HFFc6 (cell line): Measurements from ENCODE around the gene FLRT1. TPM values are rescaled to one million over a fixed set of nuclear protein-coding genes. Genes with fewer than 3 reads are reported as not detected.

Experiments used
- DNase-seq: peaks from one replicate; pipeline ENCODE4 v3.0.0-alpha.2; 2018
- H3K27ac Mint-ChIP-seq: 2 replicates; pipeline ENCODE4 v1.8.0; 2020; ENCODE audit warnings: mild to moderate bottlenecking, mixed read lengths
- H3K27me3 Mint-ChIP-seq: 2 replicates; pipeline ENCODE4 v1.8.0; 2021; ENCODE audit warnings: mild to moderate bottlenecking, moderate library complexity, mixed read lengths; ENCODE audit not compliant: insufficient read depth
- H3K36me3 Mint-ChIP-seq: 2 replicates; pipeline ENCODE4 v1.8.0; 2021; ENCODE audit warnings: low read depth, mixed read lengths
- H3K4me1 Mint-ChIP-seq: 2 replicates; pipeline ENCODE4 v1.8.0; 2020; ENCODE audit warnings: low read depth, mixed read lengths
- H3K4me3 Mint-ChIP-seq: 2 replicates; pipeline ENCODE4 v1.8.0; 2020; ENCODE audit warnings: mild to moderate bottlenecking, moderate library complexity, mixed read lengths
- H3K9me3 Mint-ChIP-seq: 2 replicates; pipeline ENCODE4 v1.8.0; 2020; ENCODE audit warnings: mild to moderate bottlenecking, mixed read lengths
- CTCF ChIP-seq: fragments of 200-600 bp; sonication (generic); IDR thresholded peaks from 2 replicates; pipeline ENCODE4 v1.5.0; 2021; ENCODE audit warnings: antibody characterized with exemption, mild to moderate bottlenecking
- total RNA-seq, 6 experiments: library from RNA; stranded (reverse); fragmentation: NEBNext Ultra II Directional; extraction: Animal tissue kit (Norgen Biotek cat#: 25700); gene quantifications; 2 replicates in 1 of 6; 3 replicates in 5 of 6; pipeline ENCODE4 v1.2.3, GENCODE V29; 2021

FLRT1 gene
- total RNA-seq, 6 experiments from 2014 or later, result 0.07 to 0.38 (median 0.30) TPM; not detected in 1

DNA sequence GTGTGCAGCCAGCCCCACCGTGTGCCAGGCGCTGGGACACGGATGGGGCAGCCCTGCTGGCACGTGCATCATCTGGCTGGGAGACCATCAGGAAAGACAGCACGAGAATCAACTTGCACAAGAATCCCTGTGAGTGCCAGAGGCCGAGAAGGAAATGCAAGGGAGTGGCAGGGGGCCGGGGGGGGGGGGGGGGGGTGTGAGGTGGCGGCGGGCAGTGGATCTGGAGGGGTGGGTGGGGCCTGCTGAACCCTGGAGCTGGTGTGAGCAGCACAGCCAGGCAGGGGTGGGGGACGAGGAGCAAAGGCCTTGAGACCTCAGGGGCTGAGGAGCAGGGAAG, 14.0 kb upstream of the FLRT1 start:
- DNase-seq, result no peak
- Mint-ChIP-seq H3K27ac (no peak overlapping the region), H3K27me3 (peaks cover 12% of the 10 kb centered on the region), H3K4me1 (peaks cover 4% of the 10 kb centered on the region; the same call in 1 of the 2 replicates), H3K4me3 (no peak overlapping the region), H3K9me3 (no peaks in the 10 kb centered on the region), H3K36me3 (no peaks in the 10 kb centered on the region)
- TF ChIP-seq CTCF, result no peak

DNA sequence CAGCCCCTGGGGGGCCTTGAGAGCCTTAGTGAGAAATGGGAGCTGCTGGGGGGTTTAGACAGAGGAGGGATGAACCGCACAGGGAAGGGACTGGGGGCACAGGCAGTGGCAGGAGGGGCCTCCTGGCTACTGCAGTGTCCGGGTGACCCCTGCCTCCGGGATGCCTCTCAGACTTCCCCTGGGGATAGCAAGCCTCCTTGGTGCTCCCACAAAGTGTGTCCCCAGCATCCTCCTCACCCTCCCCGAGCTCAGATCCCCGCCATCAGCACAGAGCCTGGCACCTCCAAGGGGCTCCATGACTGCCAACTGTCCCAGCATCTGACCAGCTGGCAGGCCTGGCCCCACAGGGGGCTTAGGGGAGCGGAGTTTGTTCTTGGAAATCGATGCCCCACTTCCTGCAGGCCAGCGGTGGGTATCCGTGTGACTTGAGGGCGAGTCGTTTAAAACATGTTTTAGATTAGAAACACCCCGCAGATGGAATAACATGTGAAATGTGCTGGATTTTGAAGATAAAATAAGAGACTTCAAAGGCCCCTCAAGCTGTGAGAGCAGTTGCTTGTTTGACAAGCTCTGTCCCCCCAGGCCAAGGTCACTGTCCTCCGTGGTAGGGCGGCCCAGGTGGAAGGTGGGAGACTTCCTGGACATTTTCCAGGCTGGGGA, 13.5 kb upstream of the FLRT1 start:
- no peaks in the 10 kb centered on the region for H3K36me3 Mint-ChIP-seq
- TF ChIP-seq CTCF, result no peak
- peaks cover 4% of the 10 kb centered on the region; the same call in 1 of the 2 replicates for H3K4me1 Mint-ChIP-seq
- peaks cover 17% of the 10 kb centered on the region for H3K27me3 Mint-ChIP-seq
- DNase-seq, result no peak
- no peak overlapping the region for H3K27ac Mint-ChIP-seq
- no peak overlapping the region for H3K4me3 Mint-ChIP-seq
- H3K9me3 Mint-ChIP-seq, result no peaks in the 10 kb centered on the region

DNA sequence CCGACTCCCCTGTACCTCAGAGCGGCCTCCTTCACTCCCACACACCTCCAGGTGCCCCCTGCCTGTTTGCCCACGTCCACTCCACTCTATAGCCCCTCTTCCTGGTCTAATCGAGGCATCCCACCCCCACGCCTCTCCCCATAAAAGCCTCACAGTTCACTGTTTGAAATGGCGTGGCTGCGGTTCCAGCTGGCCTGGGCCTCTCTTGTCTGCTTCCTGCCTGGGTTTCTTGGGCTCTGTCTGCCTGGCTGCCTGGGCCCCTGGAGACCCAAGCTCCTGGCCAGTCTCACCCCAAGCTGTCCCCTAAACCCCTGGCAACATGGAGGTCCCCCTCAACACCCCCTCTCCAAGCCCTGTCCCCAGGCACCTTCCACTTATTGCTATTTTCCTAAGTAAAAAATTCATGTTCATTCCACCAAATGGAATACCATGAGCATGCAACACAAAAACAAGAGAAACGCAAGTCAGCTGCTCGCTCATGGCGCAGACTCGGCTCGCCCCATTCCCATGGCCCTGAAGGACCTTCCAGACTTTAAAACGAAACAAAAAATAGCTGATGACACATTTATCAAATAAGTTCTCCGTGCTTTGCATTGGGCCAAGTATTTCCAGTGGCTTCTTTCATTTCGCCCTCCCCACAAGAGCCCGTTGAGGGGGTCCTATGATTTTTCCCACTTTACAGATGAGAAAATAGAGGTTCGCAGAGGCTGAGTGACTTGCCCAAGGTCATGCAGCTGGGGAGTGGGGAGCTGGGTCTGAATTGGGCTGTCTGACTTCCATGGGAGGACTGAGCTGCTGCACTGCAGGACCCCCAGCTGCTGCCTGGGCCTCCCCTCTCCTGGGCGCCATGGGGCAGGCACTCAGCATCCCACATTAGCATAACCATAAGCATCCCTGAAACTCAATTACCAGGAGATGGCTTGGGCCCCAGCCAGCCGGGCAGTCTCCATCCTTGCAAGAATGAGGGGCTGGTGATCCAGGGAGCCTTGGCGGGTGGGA, 11.7 kb upstream of the FLRT1 start:
- H3K4me1 Mint-ChIP-seq, result peaks cover 4% of the 10 kb centered on the region; the same call in 1 of the 2 replicates
- peaks cover 18% of the 10 kb centered on the region for H3K27me3 Mint-ChIP-seq
- no peak for TF ChIP-seq CTCF
- no peaks in the 10 kb centered on the region for H3K36me3 Mint-ChIP-seq
- H3K27ac Mint-ChIP-seq, result no peak overlapping the region
- no peak for DNase-seq
- no peak overlapping the region for H3K4me3 Mint-ChIP-seq
- no peaks in the 10 kb centered on the region for H3K9me3 Mint-ChIP-seq

DNA sequence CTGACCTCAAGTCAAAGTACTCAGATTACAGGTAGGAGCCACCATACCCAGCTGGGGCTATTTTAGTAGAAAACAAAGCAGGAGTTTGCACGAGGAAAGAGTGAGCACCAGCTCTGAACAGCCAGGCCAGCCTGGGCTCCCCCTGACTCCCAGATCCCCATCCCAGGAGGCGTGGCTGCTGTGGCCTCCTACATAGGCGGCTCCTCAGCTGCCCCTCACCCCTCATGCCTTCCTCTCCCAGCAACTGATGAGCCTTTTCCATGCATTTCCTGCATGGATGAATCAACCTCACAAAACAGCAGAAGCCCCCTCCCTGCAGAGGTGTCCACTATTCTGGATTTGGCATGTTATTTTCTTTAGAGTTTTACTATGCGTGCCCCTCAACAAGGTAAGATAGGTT, 10.5 kb upstream of the FLRT1 start:
- H3K36me3 Mint-ChIP-seq, result no peaks in the 10 kb centered on the region
- no peak for DNase-seq
- H3K4me1 Mint-ChIP-seq, result peaks cover 4% of the 10 kb centered on the region; the same call in 1 of the 2 replicates

More for the DNA sequence above, 10.5 kb upstream of the FLRT1 start:
- no peak overlapping the region for H3K27ac Mint-ChIP-seq
- peaks cover 18% of the 10 kb centered on the region for H3K27me3 Mint-ChIP-seq
- H3K9me3 Mint-ChIP-seq, result no peaks in the 10 kb centered on the region
- no peak for TF ChIP-seq CTCF
- H3K4me3 Mint-ChIP-seq, result no peak overlapping the region
